Activated CD4-positive, alpha-beta T cell treated with anti-CD3 and anti-CD28 coated beads for 36 hours (primary cell): Measurements from ENCODE around the gene SH3RF2. TPM values are rescaled to one million over a fixed set of nuclear protein-coding genes. Genes with fewer than 3 reads are reported as not detected.

ENCODE experiments used
- ATAC-seq: fragments of 200-7000 bp; cut with Tn5 transposase; one replicate; pipeline ENCODE4 v1.10.0; 2021; ENCODE audit warnings: mild to moderate bottlenecking, moderate library complexity
- CTCF ChIA-PET: fragments of 350-600 bp; sonication (Branson Sonifier 250); formaldehyde crosslinking; loops from one replicate; lab custom pipeline; 2021; ENCODE audit warnings: antibody characterized with exemption; lab: Charles Lee
- POLR2A ChIA-PET: fragments of 350-600 bp; sonication (Branson Sonifier 250); formaldehyde crosslinking; loops from one replicate; lab custom pipeline; 2021; ENCODE audit warnings: antibody characterized with exemption, inconsistent platforms; lab: Charles Lee
- DNase-seq: peaks from one replicate; pipeline ENCODE4 v3.0.0-alpha.2; 2020
- H3K27ac Mint-ChIP-seq: one replicate; pipeline ENCODE4 v1.8.0; 2021; ENCODE audit warnings: mixed read lengths
- H3K27me3 Mint-ChIP-seq: one replicate; pipeline ENCODE4 v1.8.0; 2021; ENCODE audit warnings: mixed read lengths
- H3K36me3 Mint-ChIP-seq: one replicate; pipeline ENCODE4 v1.8.0; 2021; ENCODE audit warnings: low read depth, mixed read lengths
- H3K4me1 Mint-ChIP-seq: one replicate; pipeline ENCODE4 v1.8.0; 2021; ENCODE audit warnings: mixed read lengths
- H3K4me3 Mint-ChIP-seq: one replicate; pipeline ENCODE4 v1.8.0; 2021; ENCODE audit warnings: mild to moderate bottlenecking, moderate library complexity, mixed read lengths
- H3K9me3 Mint-ChIP-seq: one replicate; pipeline ENCODE4 v1.8.0; 2021; ENCODE audit warnings: low read depth, mixed read lengths
- intact Hi-C, 2 experiments: fragments of 100-400 bp; cut with DNase I in 1 of 2; cut with micrococcal nuclease in 1 of 2; formaldehyde crosslinking; loops; one replicate each; pipeline versions ENCODE4 v1.14.2 to v1.15.1; 2022 to 2024; cut with DNase I, micrococcal nuclease
- total RNA-seq, 2 experiments: library from RNA; stranded (reverse); gene quantifications; one replicate each; pipeline ENCODE4 v1.2.3, GENCODE V29; 2021

SH3RF2 gene
- total RNA-seq, 2 experiments from 2014 or later = 0.43 to 0.63 TPM

DNA sequence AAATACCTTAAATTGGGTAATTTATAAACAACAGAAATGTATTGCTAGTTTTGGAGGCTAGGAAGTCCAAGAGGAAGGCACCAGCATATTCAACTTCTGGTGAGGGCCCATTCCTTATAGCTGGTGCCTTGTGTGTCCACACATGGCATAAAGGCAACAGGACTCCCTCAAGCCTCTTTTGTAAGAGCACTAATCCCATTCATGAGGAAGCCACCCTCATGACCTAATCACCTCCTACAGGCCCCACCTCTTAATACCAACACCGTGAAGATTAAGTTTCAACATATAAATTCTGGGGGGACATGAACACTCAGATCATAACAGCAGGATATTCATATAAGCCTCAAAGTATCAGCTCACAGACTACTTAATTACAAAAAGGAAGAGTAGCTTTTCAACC is 173.0 kb downstream of the SH3RF2 start:
- no peak for DNase-seq
- Mint-ChIP-seq H3K27ac (no peak overlapping the region), H3K9me3 (no peaks in the 10 kb centered on the region), H3K36me3 (peaks cover 16% of the 10 kb centered on the region), H3K27me3 (no peaks in the 10 kb centered on the region), H3K4me3 (no peak overlapping the region), H3K4me1 (no peaks in the 10 kb centered on the region)
- CTCF ChIA-PET = interaction anchor here (0.5 to 1.1 kb wide), 2 partner anchors 60 to 904 kb away, joined by 3 read pairs; no protein-coding TSS in a partner anchor
- no peak for ATAC-seq
- POLR2A ChIA-PET = interaction anchor here (0.7 kb wide), 1 partner anchor 350 kb away, joined by 4 read pairs; no protein-coding TSS in a partner anchor
- intact Hi-C loops = no loop called here

DNA sequence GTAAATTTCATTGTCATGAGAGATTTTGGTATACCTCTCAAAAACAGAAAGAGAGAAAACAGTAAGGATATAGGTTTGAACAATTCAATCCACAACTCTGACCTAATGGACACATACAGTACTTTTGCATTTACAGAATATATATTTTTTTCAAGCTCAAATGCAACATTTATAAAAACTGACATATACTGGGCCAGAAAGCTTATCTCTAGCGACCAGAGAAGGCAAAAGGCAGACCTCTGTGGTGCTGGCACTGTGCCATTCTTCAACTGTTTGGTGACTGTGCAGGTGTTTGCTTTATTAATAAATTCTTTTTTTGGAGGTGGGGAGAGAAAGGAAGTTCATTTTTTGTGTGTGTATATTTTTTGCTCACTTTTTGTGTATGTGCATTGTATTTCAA is 175.0 kb downstream of the SH3RF2 start:
- ChIA-PET POLR2A (no interaction called here), CTCF (no interaction called here)
- no peak overlapping the region for H3K27ac Mint-ChIP-seq
- H3K27me3 Mint-ChIP-seq = no peaks in the 10 kb centered on the region
- H3K36me3 Mint-ChIP-seq = peaks cover 19% of the 10 kb centered on the region
- no peaks in the 10 kb centered on the region for H3K4me1 Mint-ChIP-seq
- DNase-seq (no peak), ATAC-seq (no peak)
- no peak overlapping the region for H3K4me3 Mint-ChIP-seq
- no peaks in the 10 kb centered on the region for H3K9me3 Mint-ChIP-seq
- intact Hi-C loops = no loop called here

DNA sequence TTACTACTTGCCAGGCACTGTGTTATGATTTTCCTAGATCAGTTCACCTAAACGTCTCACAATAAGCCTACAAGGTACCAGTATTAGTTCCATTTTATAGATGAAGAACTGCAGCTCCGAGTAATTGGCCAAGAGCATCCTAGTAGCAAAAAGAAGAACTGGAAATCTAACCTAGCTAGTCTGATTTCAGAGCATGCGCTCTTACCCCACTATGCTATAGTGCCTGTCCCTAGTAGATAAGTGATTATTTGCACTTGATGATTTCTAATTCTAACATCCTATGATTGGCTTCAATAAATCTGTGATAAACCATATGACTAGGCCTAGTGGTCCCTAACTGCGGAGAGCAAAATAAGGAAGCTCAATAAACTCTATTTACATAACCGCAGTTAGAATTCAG is 176.1 kb downstream of the SH3RF2 start:
- no peaks in the 10 kb centered on the region for H3K27me3 Mint-ChIP-seq
- H3K27ac Mint-ChIP-seq = no peak overlapping the region
- peaks cover 18% of the 10 kb centered on the region for H3K36me3 Mint-ChIP-seq
- intact Hi-C loops = no loop called here
- no peak overlapping the region for H3K4me3 Mint-ChIP-seq
- ATAC-seq (no peak), DNase-seq (no peak)
- H3K9me3 Mint-ChIP-seq = no peaks in the 10 kb centered on the region
- H3K4me1 Mint-ChIP-seq = no peaks in the 10 kb centered on the region
- POLR2A ChIA-PET = no interaction called here
- CTCF ChIA-PET = interaction anchor here (0.6 kb wide), 1 partner anchor 114 kb away, joined by 3 read pairs; no protein-coding TSS in a partner anchor

Other genes starting within 250 kb of the SH3RF2 start
- gene PRELID2, start 101.2 kb upstream of the SH3RF2 start, total RNA-seq = 1 to 10 TPM; 3.2 to 3.3 TPM
- gene GRXCR2, start 63.6 kb upstream of the SH3RF2 start, total RNA-seq = not detected
- under 1 TPM in 1 of 2 experiments, not detected in 1; 0.30 TPM for gene PLAC8L1, start 169.0 kb downstream of the SH3RF2 start, total RNA-seq
- gene LARS1, start 246.1 kb downstream of the SH3RF2 start, total RNA-seq = 100 to 1,000 TPM; 131 to 184 TPM